ENCODE data around the gene PVALEF. TPM values are rescaled to one million over a fixed set of nuclear protein-coding genes. Genes with fewer than 3 reads are reported as not detected.
"Not testable (repeated sequence)": the region's sequence is repeated elsewhere in the genome, so short reads cannot be mapped to it uniquely, and the experiment has no call there.

PVALEF gene
- total RNA-seq, 1 donor from 2014 or later, result not detected

GRCh38 chr17:81212365-81212764 is 47.1 kb downstream of the PVALEF start:
- intact Hi-C loops (cut with micrococcal nuclease), result no loop called here

- intact Hi-C loops (cut with micrococcal nuclease), result no loop called here
Observed at GRCh38 chr17:81213978-81214377, 48.7 kb downstream of the PVALEF start.

- intact Hi-C loops (cut with micrococcal nuclease), result no loop called here
Observed at GRCh38 chr17:81217491-81217890, 52.2 kb downstream of the PVALEF start.

DNA sequence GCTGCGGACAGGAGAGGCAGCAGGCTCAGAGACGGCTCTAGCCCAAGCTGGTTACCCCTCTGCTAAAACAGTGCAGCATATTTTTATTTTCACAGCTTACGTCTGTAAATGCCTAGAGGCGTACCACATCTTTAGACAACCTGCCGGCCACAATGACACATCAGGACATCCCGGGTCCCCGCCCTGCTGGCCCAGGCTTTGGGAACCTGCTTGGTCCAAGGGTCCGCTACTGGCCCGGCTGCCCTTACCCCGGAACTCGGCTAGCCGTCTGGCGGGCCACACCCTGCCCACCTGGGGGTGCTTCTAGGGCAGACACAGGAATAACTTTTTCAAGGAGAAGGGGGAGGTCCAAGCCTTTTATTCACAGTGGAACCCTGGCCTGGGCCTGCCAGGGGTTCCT is 53.2 kb downstream of the PVALEF start:
- intact Hi-C loops (cut with micrococcal nuclease), result no loop called here

DNA sequence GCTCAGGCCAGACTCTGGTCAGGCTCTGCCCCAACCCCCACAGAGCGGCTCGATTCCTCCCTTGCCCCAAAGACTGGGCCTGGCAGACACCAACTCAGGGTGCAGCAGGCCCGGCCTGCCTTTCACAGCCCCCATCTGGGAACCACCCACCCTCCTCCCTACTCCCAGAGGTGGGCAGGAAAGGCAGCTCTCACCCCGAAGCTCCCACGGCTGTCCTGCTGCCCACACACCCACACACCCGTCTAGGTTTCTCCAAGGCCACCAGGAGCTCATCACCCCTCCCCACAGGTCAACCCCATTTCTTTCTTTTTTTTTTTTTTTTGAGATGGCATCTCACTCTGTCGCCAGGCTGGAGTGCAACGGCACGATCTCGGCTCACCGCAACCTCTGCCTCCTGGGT is 53.7 kb downstream of the PVALEF start:
- intact Hi-C loops (cut with micrococcal nuclease), result no loop called here

DNA sequence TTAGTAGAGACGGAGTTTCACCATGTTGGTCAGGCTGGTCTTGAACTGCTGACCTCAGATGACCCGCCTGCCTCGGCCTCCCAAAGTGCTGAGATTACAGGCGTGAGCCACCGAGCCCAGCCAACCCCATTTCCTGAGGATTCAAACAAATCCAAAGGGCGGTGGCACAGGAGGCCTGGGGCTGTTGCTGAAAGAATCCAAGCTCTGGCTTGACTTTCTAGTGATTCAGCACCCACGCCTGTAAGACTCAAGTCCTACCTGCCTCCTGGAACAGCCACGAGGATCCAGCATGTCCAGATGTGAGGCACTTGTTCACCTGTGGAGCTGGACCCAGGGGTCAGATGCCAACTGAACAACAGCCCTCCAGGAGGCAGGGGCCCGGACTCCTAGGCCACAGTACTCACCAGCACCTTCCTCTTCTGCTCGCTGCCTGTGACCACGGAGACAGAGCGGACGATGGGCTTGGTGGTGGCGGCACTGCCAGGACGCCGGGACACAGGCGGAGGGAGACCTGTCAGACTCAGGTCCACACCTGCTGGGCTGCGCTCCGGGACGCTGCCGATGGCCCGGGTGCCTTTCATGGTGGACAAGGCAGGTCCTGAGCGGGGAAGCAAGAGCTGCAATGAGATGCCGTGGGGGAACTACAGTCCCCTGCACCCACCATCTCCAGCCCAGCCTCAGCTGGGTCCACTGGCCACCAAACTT is 54.3 kb downstream of the PVALEF start:
- intact Hi-C loops (cut with micrococcal nuclease), result no loop called here

DNA sequence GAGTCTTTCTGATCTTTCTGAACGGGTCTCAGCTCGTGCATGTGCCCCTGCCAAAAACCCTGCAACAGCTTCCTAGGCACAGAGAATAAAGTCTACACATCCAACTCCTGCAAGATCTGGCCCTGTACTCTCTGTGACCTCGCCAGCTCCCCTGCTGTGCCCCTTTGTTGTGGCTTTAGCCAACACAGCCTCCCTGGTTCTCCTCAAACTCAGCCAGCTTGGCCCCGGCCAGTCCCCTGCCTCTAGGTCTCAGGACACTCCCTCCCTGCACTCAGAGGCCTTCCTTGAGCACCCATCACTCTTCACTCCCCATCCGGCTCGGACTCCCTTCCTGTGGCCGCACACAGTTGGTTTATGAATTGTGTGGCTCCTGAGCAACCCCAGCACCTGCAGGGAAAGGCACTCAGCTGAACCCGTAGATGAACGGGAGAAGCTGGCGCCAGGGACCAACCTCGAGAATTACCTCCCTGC is 56.1 kb downstream of the PVALEF start:
- intact Hi-C loops (cut with micrococcal nuclease), result no loop called here

DNA sequence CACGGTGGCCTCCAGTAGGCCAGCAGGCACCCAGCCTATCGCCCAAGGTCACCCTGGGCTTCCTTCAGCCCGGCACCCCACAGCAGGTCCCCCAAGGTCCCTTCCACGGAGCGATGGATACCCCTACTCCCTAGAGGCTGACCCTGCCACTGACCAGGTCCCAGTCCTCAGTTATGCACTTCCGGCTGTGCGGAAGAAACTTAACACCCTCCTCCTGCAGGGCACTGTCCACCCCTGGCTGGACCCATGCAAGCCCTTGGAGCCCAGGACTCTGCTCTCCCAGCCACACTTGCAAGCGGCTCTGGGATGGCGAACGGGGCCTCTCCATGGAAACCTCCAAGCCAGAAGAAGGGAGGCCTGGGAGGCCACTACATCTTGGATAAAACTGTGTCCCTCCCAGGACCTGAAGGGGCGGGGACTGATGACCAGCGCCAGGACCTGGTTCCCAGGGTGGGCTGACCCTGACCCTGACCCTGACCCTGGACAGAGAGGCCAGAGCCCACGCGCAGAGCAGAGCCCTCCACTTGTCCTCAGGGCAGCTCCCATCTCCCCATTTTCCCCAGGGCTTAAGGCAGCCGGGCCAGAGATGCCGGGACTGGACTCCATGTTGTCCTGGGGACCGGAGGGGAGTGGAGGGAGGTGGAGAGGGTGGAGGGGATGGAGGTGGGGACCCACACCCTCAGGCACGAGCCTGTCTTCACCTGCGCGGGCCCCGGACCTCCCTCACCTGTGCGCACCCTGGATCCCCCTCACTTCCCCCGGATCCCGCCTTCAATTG is 56.7 kb downstream of the PVALEF start:
- intact Hi-C loops (cut with micrococcal nuclease), result no loop called here

GRCh38 chr17:81222620-81222905 is 57.3 kb downstream of the PVALEF start:
- intact Hi-C loops (cut with micrococcal nuclease), result no loop called here

- intact Hi-C loops (cut with micrococcal nuclease), result loop anchor here (1.0 kb wide), 2 partner anchors 16 to 104 kb away; partner anchors contain the start of genes NDUFAF8 and TEPSIN
Observed at GRCh38 chr17:81222906-81223761, 57.8 kb downstream of the PVALEF start, which contains the start of gene CEP131. CEP131 (minus strand) TSS chr17:81222965; CDS start chr17:81220056, 2,909 bp downstream.

DNA sequence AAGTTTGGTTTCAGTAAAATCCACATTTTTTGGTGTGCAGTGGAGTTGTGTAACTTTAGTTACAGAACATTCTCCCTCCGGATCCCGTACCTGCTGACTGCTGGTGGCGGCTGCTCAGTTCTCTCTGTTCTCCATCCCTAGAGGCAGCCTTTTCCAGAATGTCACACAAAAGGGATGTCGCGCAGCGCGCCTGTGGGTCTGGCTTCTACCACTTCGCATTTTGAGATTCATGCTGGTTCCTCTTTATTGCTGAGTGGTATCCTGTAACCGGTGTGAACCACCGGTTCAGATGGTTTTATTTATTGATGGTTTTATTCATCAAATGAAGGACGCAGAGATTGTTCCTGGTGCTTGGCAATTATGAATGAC is 58.4 kb downstream of the PVALEF start:
- intact Hi-C loops (cut with micrococcal nuclease), result loop anchor here (1.0 kb wide), 2 partner anchors 16 to 104 kb away; partner anchors contain the start of genes NDUFAF8 and TEPSIN

- intact Hi-C loops (cut with micrococcal nuclease), result not testable (repeated sequence)
Observed at GRCh38 chr17:81227630-81228029, 62.3 kb downstream of the PVALEF start.

GRCh38 chr17:81228420-81228819 is 63.1 kb downstream of the PVALEF start:
- intact Hi-C loops (cut with micrococcal nuclease), result no loop called here

DNA sequence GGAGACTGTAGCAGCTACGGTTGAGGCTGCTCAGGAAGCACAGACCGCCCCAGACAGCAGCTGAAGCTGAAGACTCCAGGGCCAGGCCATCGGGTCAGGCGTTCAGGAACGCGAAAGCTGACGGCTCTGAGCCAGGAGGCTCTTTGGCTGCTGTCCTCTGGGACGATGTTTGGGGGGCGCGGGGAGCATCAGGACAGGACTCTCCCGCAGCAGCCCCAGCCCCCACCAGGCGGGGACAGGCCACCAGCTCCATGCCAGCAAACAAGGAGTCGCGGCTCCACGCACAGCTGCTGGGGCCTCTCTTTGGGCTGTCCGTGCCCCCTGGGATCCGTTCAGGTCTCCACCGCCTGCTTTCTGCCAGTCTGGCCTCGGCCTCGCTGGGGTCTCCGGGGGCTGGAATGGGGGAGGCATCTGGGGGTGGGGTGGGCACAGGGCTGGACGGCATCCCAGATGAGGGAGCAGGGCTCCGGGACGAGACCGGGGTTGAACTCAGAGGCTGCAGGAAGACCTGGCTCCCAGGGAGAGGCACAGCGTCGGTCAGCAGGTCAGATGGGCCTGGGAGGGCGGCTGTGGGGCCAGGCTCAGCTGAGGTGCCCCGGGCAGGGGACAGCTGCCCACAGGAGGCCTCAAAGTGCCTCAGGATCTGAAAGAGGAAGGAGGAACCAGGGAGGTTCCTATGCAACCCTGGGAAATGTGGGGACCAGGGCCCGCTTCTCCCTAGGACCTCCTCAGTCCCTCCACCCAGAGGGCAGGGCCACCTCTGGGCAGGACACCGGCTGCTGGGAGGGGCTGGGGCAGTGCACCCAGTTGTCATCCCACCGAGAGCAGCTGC is 63.7 kb downstream of the PVALEF start:
- intact Hi-C loops (cut with micrococcal nuclease), result no loop called here

GRCh38 chr17:81229666-81229920 is 64.3 kb downstream of the PVALEF start:
- intact Hi-C loops (cut with micrococcal nuclease), result no loop called here

DNA sequence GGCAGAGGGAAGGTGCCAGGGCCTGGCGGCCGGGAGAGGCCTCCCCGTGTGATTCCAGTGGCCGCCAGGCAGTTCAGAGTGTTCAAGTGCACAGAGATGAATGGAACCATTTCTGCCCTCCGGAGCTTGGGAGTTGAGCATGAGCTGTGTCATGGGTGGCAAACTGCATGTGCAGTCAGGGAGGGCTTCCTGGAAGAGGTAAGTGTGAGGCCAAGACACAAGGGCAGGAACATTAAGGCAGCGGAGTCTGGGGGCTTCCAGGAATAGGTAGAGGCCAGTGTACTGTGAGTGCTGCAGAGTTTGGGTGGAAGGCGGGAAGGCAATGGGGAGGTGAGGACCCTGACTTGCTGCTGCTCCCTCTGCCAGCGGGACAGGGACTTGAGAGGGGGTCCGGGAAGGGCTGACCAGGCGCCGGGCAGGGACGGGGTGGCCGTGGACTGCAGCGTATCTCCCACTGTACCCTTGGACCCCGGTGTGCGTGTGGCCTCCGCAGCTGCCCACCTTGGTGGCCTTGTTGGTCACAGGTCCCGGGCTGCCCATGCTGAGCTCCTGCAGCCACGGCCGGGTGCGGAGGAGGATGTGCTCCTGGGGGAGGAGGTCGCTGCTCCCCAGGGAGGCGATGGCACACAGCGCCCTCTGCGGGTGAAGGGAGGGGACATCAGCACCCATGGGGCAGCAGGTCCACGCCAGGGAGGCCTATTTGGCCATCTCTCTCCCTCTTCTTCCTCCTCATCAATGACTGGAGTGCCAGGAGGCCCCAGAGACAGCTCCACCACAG is 64.9 kb downstream of the PVALEF start:
- intact Hi-C loops (cut with micrococcal nuclease), result no loop called here

GRCh38 chr17:81231121-81231645 is 65.9 kb downstream of the PVALEF start:
- intact Hi-C loops (cut with micrococcal nuclease), result no loop called here

DNA sequence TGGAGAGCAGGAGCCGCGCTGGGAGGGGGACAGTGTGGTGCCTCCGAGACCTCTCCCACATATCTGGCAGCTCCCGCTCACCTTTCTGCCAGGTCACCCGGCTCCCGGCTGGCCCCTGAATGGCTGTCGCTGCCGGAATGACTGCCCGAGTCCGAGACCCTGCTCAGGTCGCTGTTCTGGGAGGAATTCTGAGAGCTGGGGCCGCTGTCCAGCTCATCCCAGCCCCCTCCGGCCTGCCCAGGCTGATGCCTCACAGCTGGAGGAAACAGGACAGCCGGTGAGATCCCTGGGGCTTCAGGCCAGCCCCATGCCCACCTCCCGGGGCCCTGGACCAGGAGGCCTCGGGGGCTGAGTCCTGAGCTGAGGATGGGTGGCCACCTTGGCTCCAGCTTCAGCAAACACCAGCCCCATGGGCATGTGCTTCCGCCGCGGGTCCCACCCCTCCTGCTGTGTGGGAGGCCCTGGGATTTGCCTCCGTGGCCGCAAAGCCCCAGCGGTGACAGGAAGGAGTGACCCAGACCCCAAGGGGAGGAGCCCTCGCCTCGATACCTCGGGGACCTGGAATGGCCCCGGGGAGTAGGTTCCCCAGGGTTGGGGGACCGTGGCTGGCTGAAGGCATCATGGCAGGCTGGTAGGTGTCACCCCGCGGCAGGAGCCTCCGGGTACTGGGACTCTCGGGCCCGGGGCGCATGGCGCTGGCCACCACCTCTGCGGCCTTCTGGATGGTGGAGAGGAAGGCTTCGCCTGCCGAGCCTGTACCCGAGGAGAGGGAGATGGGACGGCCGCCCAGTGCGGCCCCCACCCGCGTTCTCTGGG is 66.7 kb downstream of the PVALEF start:
- intact Hi-C loops (cut with micrococcal nuclease), result no loop called here
